T-helper 1 cell treated with Interleukin-12 subunit alpha and Interleukin-12 subunit beta and Interleukin-4 antibody, amounts not matched to agents 30 μg/mL and 1 μg/mL, for 36 hours (primary cell): ENCODE data around the gene NLGN3.

Experiments
- H3K27ac Mint-ChIP-seq: one replicate; pipeline ENCODE4 v1.8.0; 2021; ENCODE audit warnings: mild to moderate bottlenecking, mixed read lengths
- H3K27me3 Mint-ChIP-seq: one replicate; pipeline ENCODE4 v1.8.0; 2021; ENCODE audit warnings: low read depth, mixed read lengths
- H3K36me3 Mint-ChIP-seq: one replicate; pipeline ENCODE4 v1.8.0; 2021; ENCODE audit warnings: low read depth, mixed read lengths
- H3K4me1 Mint-ChIP-seq: one replicate; pipeline ENCODE4 v1.8.0; 2021; ENCODE audit warnings: low read depth, mixed read lengths
- H3K4me3 Mint-ChIP-seq: one replicate; pipeline ENCODE4 v1.8.0; 2021; ENCODE audit warnings: mild to moderate bottlenecking, moderate library complexity, mixed read lengths
- H3K9me3 Mint-ChIP-seq: one replicate; pipeline ENCODE4 v1.8.0; 2021; ENCODE audit warnings: mixed read lengths

NLGN3 gene

GRCh38 chrX:71107762-71108360, 36.8 kb upstream of the NLGN3 start:
- Mint-ChIP-seq H3K27me3 (no peaks in the 10 kb centered on the region), H3K9me3 (no peaks in the 10 kb centered on the region), H3K36me3 (peaks cover 65% of the 10 kb centered on the region), H3K27ac (peak overlapping the region; percentile 89), H3K4me1 (peaks cover 57% of the 10 kb centered on the region), H3K4me3 (peak overlapping the region; percentile 100)

GRCh38 chrX:71109051-71109450, 35.6 kb upstream of the NLGN3 start:
- H3K4me3 Mint-ChIP-seq = peak overlapping the region; percentile 100
- peaks cover 52% of the 10 kb centered on the region for H3K4me1 Mint-ChIP-seq
- no peaks in the 10 kb centered on the region for H3K27me3 Mint-ChIP-seq
- peak overlapping the region; percentile 89 for H3K27ac Mint-ChIP-seq
- H3K36me3 Mint-ChIP-seq = peaks cover 62% of the 10 kb centered on the region
- no peaks in the 10 kb centered on the region for H3K9me3 Mint-ChIP-seq

GRCh38 chrX:71111141-71111843, 33.3 kb upstream of the NLGN3 start, which contains the start of gene IL2RG:
TSS of gene IL2RG (minus strand) at chrX:71111577. CDS start at chrX:71111539, 38 bp downstream.
- H3K27me3 Mint-ChIP-seq = no peaks in the 10 kb centered on the region
- peak within 1 kb of the TSS; percentile 100 for H3K4me3 Mint-ChIP-seq
- H3K27ac Mint-ChIP-seq = peak within 1 kb of the TSS; percentile 96
- H3K4me1 Mint-ChIP-seq = peaks cover 38% of the 10 kb centered on the region
- H3K9me3 Mint-ChIP-seq = no peaks in the 10 kb centered on the region
- peaks cover 49% of the 10 kb centered on the region for H3K36me3 Mint-ChIP-seq

- Mint-ChIP-seq H3K4me1 (peaks cover 33% of the 10 kb centered on the region), H3K27ac (peak overlapping the region; percentile 96), H3K9me3 (no peaks in the 10 kb centered on the region), H3K36me3 (peaks cover 45% of the 10 kb centered on the region), H3K4me3 (peak overlapping the region; percentile 100), H3K27me3 (no peaks in the 10 kb centered on the region)
Measured at GRCh38 chrX:71111921-71112431, 32.7 kb upstream of the NLGN3 start.

- no peaks in the 10 kb centered on the region for H3K27me3 Mint-ChIP-seq
- H3K9me3 Mint-ChIP-seq = no peaks in the 10 kb centered on the region
- H3K4me3 Mint-ChIP-seq = peak overlapping the region; percentile 34
- peaks cover 22% of the 10 kb centered on the region for H3K4me1 Mint-ChIP-seq
- H3K36me3 Mint-ChIP-seq = peaks cover 10% of the 10 kb centered on the region
- H3K27ac Mint-ChIP-seq = peak overlapping the region; percentile 36
Measured at GRCh38 chrX:71117358-71117757, 27.3 kb upstream of the NLGN3 start.

GRCh38 chrX:71118032-71118984, 26.3 kb upstream of the NLGN3 start, which contains the start of gene MED12:
TSS of gene MED12 (plus strand) at chrX:71118596. CDS start at chrX:71118755, 159 bp downstream.
- H3K27me3 Mint-ChIP-seq = no peaks in the 10 kb centered on the region
- peak within 1 kb of the TSS; percentile 79 for H3K4me3 Mint-ChIP-seq
- H3K4me1 Mint-ChIP-seq = peaks cover 21% of the 10 kb centered on the region
- peaks cover 15% of the 10 kb centered on the region for H3K36me3 Mint-ChIP-seq
- no peaks in the 10 kb centered on the region for H3K9me3 Mint-ChIP-seq
- H3K27ac Mint-ChIP-seq = peak within 1 kb of the TSS; percentile 87

- Mint-ChIP-seq H3K4me1 (peaks cover 19% of the 10 kb centered on the region), H3K27me3 (no peaks in the 10 kb centered on the region), H3K36me3 (peaks cover 19% of the 10 kb centered on the region), H3K4me3 (peak overlapping the region; percentile 79), H3K9me3 (no peaks in the 10 kb centered on the region), H3K27ac (peak overlapping the region; percentile 87)
Measured at GRCh38 chrX:71118985-71119535, 25.6 kb upstream of the NLGN3 start.

GRCh38 chrX:71128166-71128833, 16.3 kb upstream of the NLGN3 start:
- Mint-ChIP-seq H3K4me1 (peaks cover 22% of the 10 kb centered on the region), H3K9me3 (no peaks in the 10 kb centered on the region), H3K27me3 (no peaks in the 10 kb centered on the region), H3K27ac (peak overlapping the region; percentile 45), H3K4me3 (no peak overlapping the region), H3K36me3 (peaks cover 50% of the 10 kb centered on the region)

GRCh38 chrX:71128915-71129765, 15.5 kb upstream of the NLGN3 start:
- Mint-ChIP-seq H3K4me3 (peak overlapping the region; percentile 39), H3K27me3 (no peaks in the 10 kb centered on the region)

GRCh38 chrX:71131510-71131909, 13.1 kb upstream of the NLGN3 start:
- no peaks in the 10 kb centered on the region for H3K9me3 Mint-ChIP-seq
- peaks cover 55% of the 10 kb centered on the region for H3K36me3 Mint-ChIP-seq
- H3K27ac Mint-ChIP-seq = no peak overlapping the region
- peaks cover 24% of the 10 kb centered on the region for H3K4me1 Mint-ChIP-seq
- H3K4me3 Mint-ChIP-seq = no peak overlapping the region
- no peaks in the 10 kb centered on the region for H3K27me3 Mint-ChIP-seq

More at GRCh38 chrX:71128915-71129765, 15.5 kb upstream of the NLGN3 start:
- H3K4me1 Mint-ChIP-seq = peaks cover 20% of the 10 kb centered on the region
- peak overlapping the region; percentile 79 for H3K27ac Mint-ChIP-seq
- no peaks in the 10 kb centered on the region for H3K9me3 Mint-ChIP-seq
- peaks cover 44% of the 10 kb centered on the region for H3K36me3 Mint-ChIP-seq

GRCh38 chrX:71140440-71140839, 4.2 kb upstream of the NLGN3 start:
- no peak overlapping the region for H3K4me3 Mint-ChIP-seq
- peaks cover 5% of the 10 kb centered on the region for H3K4me1 Mint-ChIP-seq
- H3K9me3 Mint-ChIP-seq = no peaks in the 10 kb centered on the region
- peaks cover 33% of the 10 kb centered on the region for H3K36me3 Mint-ChIP-seq
- no peak overlapping the region for H3K27ac Mint-ChIP-seq
- no peaks in the 10 kb centered on the region for H3K27me3 Mint-ChIP-seq

- Mint-ChIP-seq H3K4me1 (peaks cover 9% of the 10 kb centered on the region), H3K27ac (no peak overlapping the region), H3K36me3 (peaks cover 11% of the 10 kb centered on the region), H3K27me3 (no peaks in the 10 kb centered on the region), H3K4me3 (no peak overlapping the region), H3K9me3 (no peaks in the 10 kb centered on the region)
Measured at GRCh38 chrX:71143508-71143907, 1.1 kb upstream of the NLGN3 start.
